Sigmoid colon (tissue), 7 donors: ENCODE measurements around the gene TRIM6. TPM values are rescaled to one million over a fixed set of nuclear protein-coding genes. Genes with fewer than 3 reads are reported as not detected.

Experiments used
- DNase-seq: peaks from one replicate; pipeline ENCODE4 v3.0.0-alpha.2; 2019
- H3K27ac ChIP-seq, 4 donors: fragments of 200-600 bp; sonication (generic); one replicate each; pipeline ENCODE4 v1.5.1; 2016 to 2019; ENCODE audit warnings: mild to moderate bottlenecking in 1 of 4
- H3K27me3 ChIP-seq, 3 donors: fragments of 200-600 bp; sonication (generic); one replicate each; pipeline ENCODE4 v1.5.1; 2019; ENCODE audit warnings: mild to moderate bottlenecking in 1 of 3
- H3K36me3 ChIP-seq, 4 donors: fragments of 200-600 bp; sonication (generic); one replicate each; pipeline ENCODE4 v1.5.1; 2016 to 2019
- H3K4me1 ChIP-seq, 4 donors: fragments of 200-600 bp; sonication (generic); one replicate each; pipeline ENCODE4 v1.5.1; 2017 to 2019
- H3K4me3 ChIP-seq, 4 donors: fragments of 200-600 bp; sonication (generic); one replicate each; pipeline ENCODE4 v1.5.1; 2017 to 2019; ENCODE audit warnings: mild to moderate bottlenecking in 2 of 4, moderate library complexity in 1 of 4
- H3K9me3 ChIP-seq, 4 donors: fragments of 200-600 bp in 3 of 4; sonication (generic) in 3 of 4; one replicate each; pipeline versions ENCODE4 v1.5.1 to v1.6.1; 2013 to 2019
- CTCF ChIP-seq, 4 experiments: fragments of 450-650 bp in 3 of 4; fragments of 200-600 bp in 1 of 4; IDR thresholded peaks; one replicate each; pipeline ENCODE4 v1.5.1; 2016 to 2019; ENCODE audit warnings: antibody characterized with exemption in 4 of 4, mild to moderate bottlenecking in 3 of 4, moderate library complexity in 2 of 4
- EP300 ChIP-seq, 4 donors: sonication (generic); formaldehyde crosslinking; IDR thresholded peaks; one replicate each; pipeline ENCODE4 v1.6.1; 2017; ENCODE audit warnings: antibody characterized with exemption in 4 of 4
- POLR2A ChIP-seq, 2 donors: fragments of 450-650 bp; IDR thresholded peaks; one replicate each; pipeline ENCODE4 v1.6.1; 2016; ENCODE audit warnings: antibody characterized with exemption in 2 of 2, mild to moderate bottlenecking in 2 of 2, moderate library complexity in 2 of 2
- POLR2AphosphoS5 ChIP-seq, 4 donors: sonication (generic); formaldehyde crosslinking; IDR thresholded peaks; one replicate each; pipeline ENCODE4 v1.6.1; 2017; ENCODE audit warnings: antibody characterized with exemption in 4 of 4
- WGBS, 2 donors: extraction: QIAGEN DNeasy Blood & Tissue Kit; methylation state at CpG; one replicate each; pipeline ENCODE4 v1.1.7; 2013; 5-methylcytosine and 5-hydroxymethylcytosine counted together
- intact Hi-C: fragments of 100-400 bp; cut with DNase I; formaldehyde crosslinking; loops from one replicate; pipeline ENCODE4 v1.15.1; 2023
- polyA plus RNA-seq, 3 donors: library from polyadenylated mRNA; stranded (reverse); fragments of 200-250 nt; gene quantifications; one replicate each; pipeline ENCODE4 v1.2.3, GENCODE V29; 2013
- total RNA-seq, 4 donors: library from RNA; depleted of rRNA; stranded (reverse); fragments of >200 nt; gene quantifications; one replicate each; pipeline ENCODE4 v1.1.0, GENCODE V29; 2016
- donor health status: healthy with polysubstance abuse.
- donor health status: Bipolar disorder and iron deficiency.
- donor health status: healthy.

Gene TRIM6
- total and polyA plus RNA-seq, 7 donors = 0.60 to 5.5 (median 3.5) TPM

- no peaks in the 10 kb centered on the region for H3K27me3 ChIP-seq
- H3K4me3 ChIP-seq = no peak overlapping the region
- H3K27ac ChIP-seq = peak overlapping the region; percentile 33 to 73 (median 68)
- no peaks in the 10 kb centered on the region for H3K9me3 ChIP-seq
- peaks cover 0 to 33% (median 27%) of the 10 kb centered on the region in 4 donors for H3K4me1 ChIP-seq
- no peak for DNase-seq
- TF ChIP-seq POLR2AphosphoS5 (IDR thresholded peaks at IDR 0.05) = no peak
- TF ChIP-seq EP300 (IDR thresholded peaks at IDR 0.05) = no peak
- no peak for TF ChIP-seq POLR2A (IDR thresholded peaks at IDR 0.05)
- no peak for TF ChIP-seq CTCF (IDR thresholded peaks at IDR 0.05)
- H3K36me3 ChIP-seq = no peaks in the 10 kb centered on the region
- intact Hi-C loops = loop anchor here (1.0 kb wide), 1 partner anchor 21 kb away; no protein-coding TSS in a partner anchor
These were observed 25.1 kb downstream of the TRIM6 start for GRCh38 chr11:5621580-5621979.

GRCh38 chr11:5622802-5623201, 26.4 kb downstream of the TRIM6 start:
- TF ChIP-seq EP300 (IDR thresholded peaks at IDR 0.05) = no peak
- no peak for TF ChIP-seq POLR2AphosphoS5 (IDR thresholded peaks at IDR 0.05)
- no peak for TF ChIP-seq CTCF (IDR thresholded peaks at IDR 0.05)
- no peak for TF ChIP-seq POLR2A (IDR thresholded peaks at IDR 0.05)
- H3K4me1 ChIP-seq = peaks cover 0 to 33% (median 27%) of the 10 kb centered on the region in 4 donors
- no peak for DNase-seq
- no peak overlapping the region for H3K27ac ChIP-seq
- no peaks in the 10 kb centered on the region for H3K36me3 ChIP-seq
- intact Hi-C loops = no loop called here
- 84 to 89% methylated on average over 3 of the region's 3 CpGs for WGBS, 2 donors
- no peak overlapping the region for H3K4me3 ChIP-seq
- no peaks in the 10 kb centered on the region for H3K9me3 ChIP-seq
- no peaks in the 10 kb centered on the region for H3K27me3 ChIP-seq

- H3K27ac ChIP-seq = peak within 1 kb of the TSS; percentile 68 to 73 (median 71)
- intact Hi-C loops = no loop called here
- 7 to 16% methylated on average over 7 of the region's 7 CpGs for WGBS, 2 donors
- DNase-seq = peak; percentile 75
- no peaks in the 10 kb centered on the region for H3K27me3 ChIP-seq
- peak in 1 of 2 donors; percentile 15 for TF ChIP-seq POLR2A (IDR thresholded peaks at IDR 0.05)
- no peak for TF ChIP-seq EP300 (IDR thresholded peaks at IDR 0.05)
- no peak for TF ChIP-seq CTCF (IDR thresholded peaks at IDR 0.05)
- TF ChIP-seq POLR2AphosphoS5 (IDR thresholded peaks at IDR 0.05) = peak; percentile 36 to 70 (median 50)
- peak within 1 kb of the TSS; percentile 34 to 56 (median 52) for H3K4me3 ChIP-seq
- H3K4me1 ChIP-seq = peaks cover 0 to 33% (median 27%) of the 10 kb centered on the region in 4 donors
- no peaks in the 10 kb centered on the region for H3K9me3 ChIP-seq
- H3K36me3 ChIP-seq = no peaks in the 10 kb centered on the region
These were observed 28.2 kb downstream of the TRIM6 start, which contains the start of gene TRIM34 for GRCh38 chr11:5624489-5625279. TRIM34 (plus strand) TSS chr11:5625001; CDS start chr11:5632332, 7,331 bp downstream.

- TF ChIP-seq EP300 (IDR thresholded peaks at IDR 0.05) (no peak), CTCF (IDR thresholded peaks at IDR 0.05) (no peak), POLR2A (IDR thresholded peaks at IDR 0.05) (no peak), POLR2AphosphoS5 (IDR thresholded peaks at IDR 0.05) (no peak)
- DNase-seq = no peak
- no peaks in the 10 kb centered on the region for H3K9me3 ChIP-seq
- intact Hi-C loops = no loop called here
- H3K4me1 ChIP-seq = peaks cover 0 to 32% (median 26%) of the 10 kb centered on the region in 4 donors
- H3K4me3 ChIP-seq = peak overlapping the region; percentile 34 to 56 (median 52)
- peak overlapping the region; percentile 68 to 73 (median 71) for H3K27ac ChIP-seq
- H3K36me3 ChIP-seq = no peaks in the 10 kb centered on the region
- WGBS, 2 donors = 5 to 18% methylated on average over 4 of the region's 4 CpGs
- H3K27me3 ChIP-seq = no peaks in the 10 kb centered on the region
These were observed 28.8 kb downstream of the TRIM6 start for GRCh38 chr11:5625281-5625680.
